IMR-90 (cell line): ENCODE data around the gene AKAP9.

Experiments used
- BHLHE40 ChIP-seq: fragments of 150-350 bp; IDR thresholded peaks from 2 replicates; pipeline ENCODE4 v1.6.1; 2016; ENCODE audit warnings: mild to moderate bottlenecking, low read depth, low read length
- CEBPB ChIP-seq: IDR thresholded peaks from 2 replicates; pipeline ENCODE4 v1.6.1; 2012; ENCODE audit warnings: low read depth, low read length, improper control_type of control experiment
- FOS ChIP-seq: fragments of 150-350 bp; IDR thresholded peaks from 2 replicates; pipeline ENCODE4 v1.6.1; 2016; ENCODE audit warnings: low read depth, low read length
- MAFK ChIP-seq: IDR thresholded peaks from 2 replicates; pipeline ENCODE4 v1.6.1; 2012; ENCODE audit warnings: low read depth, low read length, improper control_type of control experiment
- MAZ ChIP-seq: IDR thresholded peaks from 2 replicates; pipeline ENCODE4 v1.6.1; 2012; ENCODE audit warnings: low read depth, mild to moderate bottlenecking, low read length, improper control_type of control experiment, moderate library complexity, borderline replicate concordance
- POLR2A ChIP-seq: IDR thresholded peaks from 2 replicates; pipeline ENCODE4 v1.6.1; 2012; ENCODE audit warnings: mild to moderate bottlenecking, low read depth, low read length
- RAD21 ChIP-seq: IDR thresholded peaks from 2 replicates; pipeline ENCODE4 v1.6.1; 2012; ENCODE audit warnings: low read length, improper control_type of control experiment
- RFX5 ChIP-seq: IDR thresholded peaks from 2 replicates; pipeline ENCODE4 v1.8.0; 2012; ENCODE audit warnings: low read depth, mild to moderate bottlenecking, low read length, moderate library complexity
- SMC3 ChIP-seq: fragments of 150-350 bp; IDR thresholded peaks from 2 replicates; pipeline ENCODE4 v1.6.1; 2016; ENCODE audit warnings: low read depth, mild to moderate bottlenecking, antibody characterized with exemption, low read length, moderate library complexity
- TF ChIP-seq, protein P1 (sequence below): conservative IDR thresholded peaks from 2 replicates; pipeline ENCODE4 v1.5.1; 2012; ENCODE audit warnings: mild to moderate bottlenecking, low read depth, low read length, improper control_type of control experiment

DNA sequence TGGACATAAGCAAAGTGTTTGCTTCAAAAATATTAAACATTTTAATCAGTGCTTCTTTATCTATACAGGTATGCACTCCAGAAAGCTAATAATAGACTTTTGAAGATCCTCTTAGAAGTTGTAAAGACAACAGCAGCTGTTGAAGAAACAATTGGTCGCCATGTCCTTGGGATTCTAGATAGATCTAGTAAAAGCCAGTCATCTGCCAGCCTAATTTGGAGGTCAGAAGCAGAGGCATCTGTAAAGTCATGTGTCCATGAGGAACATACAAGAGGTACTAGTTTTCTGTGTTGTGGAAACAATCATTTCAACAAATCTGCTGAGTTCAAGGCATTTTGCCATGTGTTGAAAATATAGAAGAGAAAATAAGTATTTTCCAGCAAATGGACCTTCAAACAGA is 104.3 kb downstream of the AKAP9 start:
- TF ChIP-seq RFX5 (no peak), CEBPB (no peak), RAD21 (no peak), POLR2A (no peak), BHLHE40 (no peak), MAFK (no peak), MAZ (no peak), FOS (no peak), SMC3 (no peak)
- TF ChIP-seq, protein P1, sequence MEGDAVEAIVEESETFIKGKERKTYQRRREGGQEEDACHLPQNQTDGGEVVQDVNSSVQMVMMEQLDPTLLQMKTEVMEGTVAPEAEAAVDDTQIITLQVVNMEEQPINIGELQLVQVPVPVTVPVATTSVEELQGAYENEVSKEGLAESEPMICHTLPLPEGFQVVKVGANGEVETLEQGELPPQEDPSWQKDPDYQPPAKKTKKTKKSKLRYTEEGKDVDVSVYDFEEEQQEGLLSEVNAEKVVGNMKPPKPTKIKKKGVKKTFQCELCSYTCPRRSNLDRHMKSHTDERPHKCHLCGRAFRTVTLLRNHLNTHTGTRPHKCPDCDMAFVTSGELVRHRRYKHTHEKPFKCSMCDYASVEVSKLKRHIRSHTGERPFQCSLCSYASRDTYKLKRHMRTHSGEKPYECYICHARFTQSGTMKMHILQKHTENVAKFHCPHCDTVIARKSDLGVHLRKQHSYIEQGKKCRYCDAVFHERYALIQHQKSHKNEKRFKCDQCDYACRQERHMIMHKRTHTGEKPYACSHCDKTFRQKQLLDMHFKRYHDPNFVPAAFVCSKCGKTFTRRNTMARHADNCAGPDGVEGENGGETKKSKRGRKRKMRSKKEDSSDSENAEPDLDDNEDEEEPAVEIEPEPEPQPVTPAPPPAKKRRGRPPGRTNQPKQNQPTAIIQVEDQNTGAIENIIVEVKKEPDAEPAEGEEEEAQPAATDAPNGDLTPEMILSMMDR: no peak
